GM18498 (cell line): ENCODE measurements around the gene TTC28.
"Not testable (repeated sequence)": the region's sequence is repeated elsewhere in the genome, so short reads cannot be mapped to it uniquely, and the experiment has no call there.

Source experiments
- ATAC-seq: cut with Tn5 transposase; IDR thresholded peaks from one replicate; pipeline ENCODE4 v1.9.1; 2021; ENCODE audit warnings: mild to moderate bottlenecking, moderate library complexity; ENCODE audit not compliant: unreplicated experiment

Gene TTC28

GRCh38 chr22:28607795-28608194 lies 71.8 kb downstream of the TTC28 start:
- no peak for ATAC-seq

DNA sequence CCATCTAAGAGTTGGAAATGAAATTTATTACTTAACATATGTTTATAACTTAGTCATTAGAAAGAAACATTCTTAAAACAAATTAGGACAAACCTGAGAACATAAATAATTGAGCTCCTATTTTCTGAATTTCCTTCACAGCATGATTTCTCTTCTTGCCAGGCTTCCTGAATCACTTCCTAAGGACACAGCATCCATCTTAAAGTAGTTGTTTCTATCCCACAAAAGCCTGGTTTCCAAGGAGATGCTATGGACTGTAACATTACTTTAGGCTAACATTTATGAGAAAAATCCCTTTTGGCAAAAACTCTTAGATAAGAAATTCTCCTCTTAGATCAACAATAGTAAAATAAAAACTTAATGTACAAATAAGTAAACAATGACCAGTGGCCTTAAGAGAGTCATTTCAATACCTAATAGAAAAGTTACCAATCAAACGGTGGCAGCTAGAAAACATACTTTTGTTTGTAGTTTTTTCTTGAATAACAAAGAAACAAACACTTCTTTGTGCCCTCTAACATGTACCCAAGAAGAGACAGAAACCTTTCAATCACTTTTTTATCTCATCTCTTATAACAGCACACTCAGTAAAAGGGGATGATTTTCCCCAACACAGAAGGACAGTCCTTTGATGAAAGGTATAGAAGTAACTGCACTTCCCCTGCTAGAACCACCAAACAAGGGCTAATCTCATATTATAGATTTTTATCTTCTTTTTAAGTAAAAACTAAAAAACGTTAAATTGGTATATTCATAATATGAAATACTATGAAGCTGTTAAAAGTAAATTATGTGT lies 74.5 kb downstream of the TTC28 start:
- ATAC-seq, result no peak

DNA sequence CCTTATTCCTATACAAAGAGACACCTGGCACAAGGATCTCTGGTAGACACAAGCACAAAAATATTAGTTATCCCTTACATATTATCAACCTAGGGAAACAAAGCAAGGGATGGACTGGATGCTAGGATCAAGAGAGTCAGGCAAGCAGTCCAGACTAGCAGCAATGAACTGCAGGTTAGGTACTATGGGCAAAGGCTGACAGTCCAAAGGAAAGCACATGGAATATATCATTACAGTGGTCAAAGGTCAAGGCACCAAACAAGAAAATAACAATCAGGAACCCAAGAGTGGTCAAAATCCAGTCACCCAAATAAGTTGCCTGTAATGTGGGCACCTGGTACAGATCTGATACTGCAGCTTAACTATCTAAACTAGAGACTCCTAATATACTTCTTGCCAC lies 77.7 kb downstream of the TTC28 start:
- no peak for ATAC-seq

DNA sequence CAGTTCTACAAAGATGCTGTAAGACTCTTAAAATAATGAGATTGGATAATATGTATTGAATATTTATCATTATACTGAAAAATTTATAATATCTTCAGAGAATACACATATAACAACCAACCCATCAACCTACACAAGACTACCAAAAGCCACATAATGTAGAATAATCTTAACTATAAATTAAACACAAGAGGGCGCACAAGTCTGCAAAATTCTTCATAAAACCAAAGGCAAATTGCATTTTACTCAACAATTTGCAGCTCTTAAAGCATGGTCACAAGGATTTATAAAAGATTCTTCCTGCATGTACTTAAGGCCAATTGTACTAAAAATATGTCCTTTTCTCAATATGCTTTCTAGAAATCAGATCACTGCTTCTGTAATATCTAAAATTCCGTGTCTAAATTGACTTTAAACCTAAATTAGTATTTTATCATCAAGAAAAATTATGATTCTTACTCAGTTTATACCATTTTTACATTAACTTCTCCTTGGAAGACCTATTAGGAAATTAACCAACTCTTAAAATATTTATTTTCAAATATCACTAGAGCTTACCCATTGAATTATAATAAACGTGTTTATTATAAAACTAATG lies 79.0 kb downstream of the TTC28 start:
- no peak for ATAC-seq

DNA sequence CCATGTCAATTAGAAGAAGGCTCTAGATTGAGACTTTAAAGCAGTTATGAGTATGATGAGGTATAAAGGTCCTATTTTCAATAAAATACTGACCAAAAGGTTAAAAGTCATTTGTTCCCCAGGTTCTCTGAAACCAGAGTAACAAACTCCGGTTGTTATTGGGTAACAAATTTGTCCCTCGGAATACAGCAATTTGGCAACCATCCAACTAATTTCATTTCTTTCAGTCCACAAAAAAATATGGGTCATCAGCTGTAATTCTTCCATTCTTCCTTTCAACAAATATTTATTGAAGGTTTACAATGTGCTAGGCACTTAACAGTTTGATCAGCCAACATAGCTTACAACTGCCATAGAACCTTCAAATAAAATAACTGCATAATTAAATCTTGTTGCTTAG lies 79.9 kb downstream of the TTC28 start:
- no peak for ATAC-seq

GRCh38 chr22:28597665-28598064 lies 82.0 kb downstream of the TTC28 start:
- no peak for ATAC-seq

DNA sequence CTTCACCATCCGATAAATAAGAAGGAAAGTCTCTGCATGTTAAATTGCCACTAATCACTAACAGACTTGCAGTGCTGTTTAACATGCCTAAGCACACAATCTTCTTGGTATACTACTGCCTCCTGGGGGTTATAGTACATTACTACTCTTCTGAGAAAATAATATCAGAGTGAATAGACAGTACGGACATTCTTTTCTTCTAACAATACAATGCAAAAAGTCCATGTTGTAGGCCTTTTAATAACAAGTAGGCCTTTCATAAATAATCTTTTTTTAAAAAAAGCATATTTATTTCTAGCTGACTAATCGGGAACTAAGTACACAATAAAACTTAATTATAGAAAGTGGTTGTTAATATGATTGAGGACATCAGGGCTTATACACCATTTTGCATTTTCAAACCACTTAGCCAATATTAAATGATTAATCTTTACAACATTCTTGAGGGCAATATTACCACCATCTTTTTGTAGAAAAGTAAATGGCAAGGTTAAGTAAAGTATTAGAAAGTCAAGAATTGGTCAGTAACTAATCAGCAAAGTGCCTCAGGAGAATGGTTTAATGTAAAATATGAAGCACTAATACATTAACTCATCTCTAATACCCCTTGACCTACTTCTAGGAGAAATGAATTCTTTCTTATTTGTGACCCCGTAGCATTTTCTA lies 84.7 kb downstream of the TTC28 start:
- ATAC-seq, result no peak

- no peak for ATAC-seq
These were observed 85.4 kb downstream of the TTC28 start for GRCh38 chr22:28594076-28594796.

DNA sequence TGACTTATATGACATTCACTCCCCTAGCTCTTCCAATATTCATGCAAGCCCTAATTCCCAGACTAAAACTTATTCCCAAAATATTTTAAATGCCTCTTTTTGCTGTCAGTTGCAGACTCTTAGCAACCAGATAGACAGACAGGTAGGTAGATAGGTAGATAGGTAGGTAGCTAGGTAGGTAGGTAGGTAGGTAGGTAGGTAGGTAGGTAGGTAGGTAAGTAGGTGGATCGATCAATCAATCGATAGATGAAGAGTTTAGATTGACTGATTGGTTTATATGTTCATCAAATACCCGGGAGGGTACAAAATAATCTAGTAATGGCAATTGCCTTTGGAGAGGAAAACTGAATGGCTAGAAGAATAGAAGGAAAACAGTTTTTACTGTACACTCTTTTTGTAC lies 86.3 kb downstream of the TTC28 start:
- no peak for ATAC-seq

DNA sequence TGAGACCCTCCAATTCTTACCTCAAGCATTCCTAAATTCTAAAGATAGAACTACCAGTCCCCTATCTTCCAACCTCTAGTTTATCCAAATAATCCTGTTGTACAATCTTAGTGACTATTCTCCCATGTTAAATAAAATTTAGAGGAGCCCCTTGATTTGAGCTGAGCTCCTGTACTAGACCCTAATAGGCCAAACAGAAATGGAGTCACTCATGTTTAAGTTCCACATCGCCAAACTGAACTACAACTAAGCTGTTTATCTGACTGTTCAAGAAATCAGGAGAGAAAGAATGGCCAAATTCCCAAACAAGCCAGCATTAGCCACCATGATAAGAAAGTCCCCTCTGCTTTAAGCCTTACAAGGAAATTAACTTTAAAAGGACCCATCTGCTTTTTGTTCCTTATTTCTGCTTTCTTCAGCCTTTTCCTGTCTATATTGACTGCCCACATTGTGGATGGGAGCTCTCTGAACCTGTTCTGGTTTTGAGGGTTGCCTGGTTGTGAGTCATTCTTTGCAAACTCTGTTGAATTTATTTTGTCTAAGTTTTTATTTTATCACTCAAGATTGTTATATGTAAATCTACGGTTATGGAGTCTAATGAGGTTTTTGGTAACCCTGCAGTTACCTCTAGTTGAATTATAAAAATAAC lies 90.4 kb downstream of the TTC28 start:
- no peak for ATAC-seq

DNA sequence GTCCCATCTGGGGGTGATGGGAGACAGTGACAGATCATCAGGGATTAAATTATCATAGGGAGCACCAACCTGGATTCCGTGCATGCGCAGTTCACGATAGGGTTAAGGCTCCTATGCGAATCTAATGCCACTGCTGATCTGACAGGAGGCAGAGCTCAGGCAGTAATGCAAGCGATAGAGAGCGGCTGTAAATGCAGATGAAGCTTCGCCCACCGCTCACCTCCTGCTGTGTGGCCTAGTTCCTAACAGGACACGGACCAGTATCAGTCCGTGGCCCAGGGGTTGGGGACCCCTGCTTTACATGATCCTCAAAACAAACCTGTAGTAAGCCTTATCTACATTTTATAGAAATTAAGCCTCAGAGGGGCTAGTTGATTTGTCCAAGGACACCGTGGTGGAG lies 94.3 kb downstream of the TTC28 start:
- no peak for ATAC-seq

DNA sequence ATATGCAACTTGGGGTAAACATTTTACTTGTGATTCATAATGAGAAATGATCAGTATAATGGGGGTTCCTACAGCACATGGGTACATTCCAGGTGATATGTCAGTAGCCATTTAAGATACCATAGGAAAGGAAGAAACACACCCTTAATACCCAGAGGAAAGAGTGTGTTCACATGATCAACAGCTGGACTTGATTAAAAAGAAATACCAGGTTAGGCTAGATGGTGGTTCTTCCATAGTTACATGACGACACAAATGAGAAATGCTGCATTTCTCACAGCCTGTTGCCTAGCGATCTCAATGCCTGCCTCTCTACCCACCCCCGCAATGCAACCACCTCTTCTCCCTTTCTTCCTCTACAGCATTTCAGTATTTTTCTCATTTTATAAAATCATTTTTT lies 96.8 kb downstream of the TTC28 start:
- ATAC-seq, result no peak

DNA sequence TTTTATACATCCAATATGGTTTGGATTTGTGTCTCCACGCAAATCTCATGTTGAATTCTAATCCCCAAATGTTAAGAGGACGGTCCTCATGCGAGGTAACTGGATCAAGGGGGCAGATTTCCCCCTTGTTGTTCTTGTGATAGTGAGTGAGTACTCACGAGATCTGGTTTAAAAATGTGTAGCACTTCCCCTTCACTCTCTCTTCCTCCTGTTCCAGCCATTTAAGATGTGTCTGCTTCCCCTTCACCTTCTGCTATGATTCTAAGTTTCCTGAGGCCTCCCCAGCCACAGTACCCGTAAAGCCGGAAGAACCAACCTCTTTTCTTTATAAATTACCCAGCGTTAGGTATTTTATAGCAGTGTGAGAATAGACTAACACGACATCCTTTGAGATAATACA lies 98.6 kb downstream of the TTC28 start:
- ATAC-seq, result no peak

GRCh38 chr22:28576162-28576561 lies 103.5 kb downstream of the TTC28 start:
- ATAC-seq, result no peak

DNA sequence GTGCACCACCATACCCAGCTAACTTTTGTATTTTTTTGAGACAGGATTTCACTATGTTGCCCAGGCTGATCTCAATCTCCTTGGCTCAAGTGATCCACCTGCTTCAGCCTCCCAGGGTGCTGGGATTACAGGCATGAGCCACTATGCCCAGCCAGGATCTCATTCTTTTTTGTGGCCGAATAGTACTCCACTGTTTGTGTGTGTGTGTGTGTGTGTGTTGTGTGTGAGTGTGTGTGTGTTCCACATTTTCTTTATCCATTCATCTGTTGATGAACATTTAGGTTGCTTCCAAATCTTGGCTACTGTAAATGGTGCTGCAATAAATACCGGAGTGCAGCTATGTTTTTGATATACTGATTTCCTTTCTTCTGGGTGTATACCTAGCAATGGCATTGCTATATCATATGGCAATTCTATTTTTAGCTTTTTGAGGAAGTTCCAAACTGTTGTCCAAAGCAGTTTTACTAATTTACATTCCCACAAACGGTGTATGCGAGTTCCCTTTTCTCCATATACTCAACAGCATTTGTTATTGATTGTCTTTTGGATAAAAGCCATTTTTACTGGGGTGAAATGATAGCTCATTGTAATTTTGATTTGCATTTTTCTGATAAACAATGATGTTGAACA lies 105.4 kb downstream of the TTC28 start:
- no peak for ATAC-seq

- no peak for ATAC-seq
These were observed 108.8 kb downstream of the TTC28 start for GRCh38 chr22:28570696-28571373.

- ATAC-seq, result not testable (repeated sequence)
These were observed 110.7 kb downstream of the TTC28 start for GRCh38 chr22:28568974-28569373.

- no peak for ATAC-seq
These were observed 111.5 kb downstream of the TTC28 start for GRCh38 chr22:28568099-28568498.

DNA sequence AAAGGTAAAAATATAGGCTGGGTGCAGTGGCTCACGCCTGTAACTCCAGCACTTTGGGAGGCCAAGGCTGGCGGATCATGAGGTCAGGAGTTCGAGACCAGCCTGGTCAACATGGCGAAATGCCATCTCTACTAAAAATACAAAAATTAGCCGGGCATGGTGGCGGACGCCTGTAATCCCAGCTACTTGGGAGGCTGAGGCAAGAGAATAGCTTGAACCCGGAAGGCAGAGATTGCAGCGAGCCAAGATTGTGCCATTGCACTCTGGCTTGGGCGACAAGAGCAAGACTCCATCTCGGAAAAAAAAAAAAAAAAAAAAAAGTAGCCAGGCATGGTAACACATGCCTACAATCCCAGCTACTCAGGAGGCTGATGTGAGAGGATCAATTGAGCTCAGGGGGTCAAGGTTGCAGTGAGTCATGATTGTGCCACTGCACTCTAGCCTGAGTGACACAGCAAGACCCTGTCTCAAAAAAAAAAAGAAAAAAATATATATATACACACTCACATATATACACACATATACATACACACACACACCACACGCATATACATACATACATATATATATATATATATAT lies 112.6 kb downstream of the TTC28 start:
- not testable (repeated sequence) for ATAC-seq

GRCh38 chr22:28563636-28564035 lies 116.0 kb downstream of the TTC28 start:
- ATAC-seq, result no peak
